GM19035 (cell line): ENCODE results near the gene GGTLC1.

Experiments
- ATAC-seq: cut with Tn5 transposase; IDR thresholded peaks from one replicate; pipeline ENCODE4 v1.9.1; 2021; ENCODE audit not compliant: unreplicated experiment

GGTLC1 gene

GRCh38 chr20:23966927-23967615, 21.5 kb downstream of the GGTLC1 start:
- no peak for ATAC-seq

- no peak for ATAC-seq
Measured at GRCh38 chr20:23966298-23966697, 22.3 kb downstream of the GGTLC1 start.

GRCh38 chr20:23963941-23964340, 24.6 kb downstream of the GGTLC1 start:
- no peak for ATAC-seq

GRCh38 chr20:23962272-23962671, 26.3 kb downstream of the GGTLC1 start:
- ATAC-seq = no peak

GRCh38 chr20:23959054-23959453, 29.5 kb downstream of the GGTLC1 start:
- ATAC-seq = no peak

- no peak for ATAC-seq
Measured at GRCh38 chr20:23955896-23956295, 32.7 kb downstream of the GGTLC1 start.

GRCh38 chr20:23954008-23954745, 34.4 kb downstream of the GGTLC1 start:
- no peak for ATAC-seq

- no peak for ATAC-seq
Measured at GRCh38 chr20:23946206-23946605, 42.4 kb downstream of the GGTLC1 start.

- ATAC-seq = no peak
Measured at GRCh38 chr20:23943304-23943703, 45.3 kb downstream of the GGTLC1 start.

GRCh38 chr20:23939641-23940040, 48.9 kb downstream of the GGTLC1 start:
- no peak for ATAC-seq

- no peak for ATAC-seq
Measured at GRCh38 chr20:23939063-23939462, 49.5 kb downstream of the GGTLC1 start.

GRCh38 chr20:23938118-23938438, 50.5 kb downstream of the GGTLC1 start:
- ATAC-seq = no peak

- ATAC-seq = peak; percentile 70
Measured at GRCh38 chr20:23937303-23938117, 51.1 kb downstream of the GGTLC1 start.
